ENCODE data around the gene FOXRED2.

FOXRED2 gene

DNA sequence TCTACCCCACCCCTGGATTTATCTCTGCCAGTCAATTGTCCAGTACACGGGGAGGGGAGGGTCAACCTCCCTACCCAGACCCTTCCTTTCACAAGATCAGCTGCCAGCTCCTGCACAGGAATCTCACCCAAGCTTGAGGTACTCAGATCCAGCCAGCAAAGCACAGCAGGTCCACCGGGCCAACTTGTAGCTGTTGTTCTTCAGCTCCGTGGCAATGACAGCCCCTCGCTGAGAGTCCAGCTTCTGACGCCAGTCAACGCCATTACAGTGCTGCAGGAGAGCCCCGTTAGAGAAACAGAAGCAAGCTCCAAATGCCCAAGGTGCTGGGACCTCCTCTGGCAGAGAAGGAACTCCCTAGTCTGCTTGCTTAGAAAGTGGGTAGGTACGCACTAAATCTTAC, 5.5 kb upstream of the FOXRED2 start:
- Mint-ChIP-seq H3K4me3 (no peak overlapping the region), H3K9me3 (no peaks in the 10 kb centered on the region), H3K4me1 (peaks cover 4% of the 10 kb centered on the region), H3K27ac (no peak overlapping the region), H3K36me3 (ENCODE audit: low read depth) (peaks cover 64% of the 10 kb centered on the region), H3K27me3 (ENCODE audit: low read depth) (no peaks in the 10 kb centered on the region)
- TF ChIP-seq, protein P1, sequence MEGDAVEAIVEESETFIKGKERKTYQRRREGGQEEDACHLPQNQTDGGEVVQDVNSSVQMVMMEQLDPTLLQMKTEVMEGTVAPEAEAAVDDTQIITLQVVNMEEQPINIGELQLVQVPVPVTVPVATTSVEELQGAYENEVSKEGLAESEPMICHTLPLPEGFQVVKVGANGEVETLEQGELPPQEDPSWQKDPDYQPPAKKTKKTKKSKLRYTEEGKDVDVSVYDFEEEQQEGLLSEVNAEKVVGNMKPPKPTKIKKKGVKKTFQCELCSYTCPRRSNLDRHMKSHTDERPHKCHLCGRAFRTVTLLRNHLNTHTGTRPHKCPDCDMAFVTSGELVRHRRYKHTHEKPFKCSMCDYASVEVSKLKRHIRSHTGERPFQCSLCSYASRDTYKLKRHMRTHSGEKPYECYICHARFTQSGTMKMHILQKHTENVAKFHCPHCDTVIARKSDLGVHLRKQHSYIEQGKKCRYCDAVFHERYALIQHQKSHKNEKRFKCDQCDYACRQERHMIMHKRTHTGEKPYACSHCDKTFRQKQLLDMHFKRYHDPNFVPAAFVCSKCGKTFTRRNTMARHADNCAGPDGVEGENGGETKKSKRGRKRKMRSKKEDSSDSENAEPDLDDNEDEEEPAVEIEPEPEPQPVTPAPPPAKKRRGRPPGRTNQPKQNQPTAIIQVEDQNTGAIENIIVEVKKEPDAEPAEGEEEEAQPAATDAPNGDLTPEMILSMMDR (IDR thresholded peaks at IDR 0.05; ENCODE audit: unreplicated experiment in 3 of 3), result no peak

DNA sequence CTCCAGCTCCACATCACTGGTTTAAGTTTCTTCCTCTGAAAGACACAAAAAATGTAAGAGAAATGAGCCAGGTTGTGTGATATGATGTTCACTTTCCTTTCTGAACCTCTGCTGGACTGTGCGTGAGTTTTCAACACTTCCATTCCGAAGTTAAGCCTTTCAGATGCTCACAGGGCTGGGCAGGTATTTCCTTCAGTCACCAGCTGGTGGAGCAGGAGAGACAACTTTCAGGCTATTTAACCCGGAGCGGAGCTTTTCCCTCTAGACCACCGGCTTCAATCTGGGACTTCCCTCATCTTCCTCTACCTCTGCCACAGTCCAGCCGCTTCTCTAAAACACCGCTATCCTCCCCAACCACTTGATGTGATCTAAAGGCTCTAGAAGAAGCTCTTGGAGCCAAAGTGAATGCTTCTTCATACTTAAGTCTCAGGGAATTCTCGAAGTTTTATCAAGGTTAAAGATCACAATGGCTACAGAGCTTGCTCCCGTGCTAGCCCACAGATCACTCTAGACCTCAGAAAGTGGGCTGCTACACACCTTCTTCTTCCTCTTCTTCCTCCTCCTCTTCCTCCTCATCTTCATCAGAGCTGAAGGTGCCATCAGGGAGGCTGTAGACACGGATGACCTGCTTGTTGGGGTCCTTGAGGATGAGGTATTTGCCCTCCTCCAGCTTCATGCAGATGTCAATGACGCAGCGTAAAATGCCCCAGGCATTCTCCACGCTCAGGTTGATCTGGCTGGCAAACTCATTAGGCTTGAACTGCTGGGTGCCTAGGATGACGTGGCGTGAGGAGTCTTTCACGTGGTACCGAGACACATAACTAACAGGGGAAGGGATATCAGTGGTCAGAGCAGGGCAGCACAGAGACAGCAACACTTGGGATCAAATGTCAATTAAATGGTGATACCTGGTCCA, 4.4 kb upstream of the FOXRED2 start:
- no peak overlapping the region for H3K27ac Mint-ChIP-seq
- peaks cover 53% of the 10 kb centered on the region for H3K36me3 Mint-ChIP-seq (ENCODE audit: low read depth)
- TF ChIP-seq, protein P1 (IDR thresholded peaks at IDR 0.05; ENCODE audit: unreplicated experiment in 3 of 3), result peak; percentile 61 to 69 (median 69)
- H3K4me1 Mint-ChIP-seq, result peaks cover 6% of the 10 kb centered on the region
- no peaks in the 10 kb centered on the region for H3K27me3 Mint-ChIP-seq (ENCODE audit: low read depth)
- no peak overlapping the region for H3K4me3 Mint-ChIP-seq
- no peaks in the 10 kb centered on the region for H3K9me3 Mint-ChIP-seq

DNA sequence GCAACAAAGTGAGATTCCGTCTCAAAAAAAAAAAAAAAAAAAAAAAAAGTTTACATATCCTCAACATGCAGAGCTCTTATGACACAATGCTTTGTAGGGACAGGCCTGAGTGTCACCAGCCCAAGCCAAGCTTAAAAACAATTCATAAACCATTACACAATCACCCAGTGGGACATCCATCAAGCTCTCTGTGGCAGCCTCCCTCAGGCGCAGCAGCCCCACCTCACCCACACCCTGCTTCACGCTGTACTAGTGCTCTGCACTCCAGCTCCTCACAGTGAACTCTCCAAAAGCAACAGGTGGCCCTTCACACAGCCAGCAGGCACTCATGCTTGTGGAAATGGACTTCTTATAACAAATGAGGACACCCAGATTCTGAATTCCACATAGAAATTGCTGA, 3.5 kb upstream of the FOXRED2 start:
- TF ChIP-seq, protein P1 (IDR thresholded peaks at IDR 0.05; ENCODE audit: unreplicated experiment in 3 of 3), result no peak
- no peaks in the 10 kb centered on the region for H3K27me3 Mint-ChIP-seq (ENCODE audit: low read depth)
- H3K27ac Mint-ChIP-seq, result no peak overlapping the region
- no peaks in the 10 kb centered on the region for H3K9me3 Mint-ChIP-seq
- peaks cover 44% of the 10 kb centered on the region for H3K36me3 Mint-ChIP-seq (ENCODE audit: low read depth)
- no peak overlapping the region for H3K4me3 Mint-ChIP-seq
- H3K4me1 Mint-ChIP-seq, result peaks cover 6% of the 10 kb centered on the region

DNA sequence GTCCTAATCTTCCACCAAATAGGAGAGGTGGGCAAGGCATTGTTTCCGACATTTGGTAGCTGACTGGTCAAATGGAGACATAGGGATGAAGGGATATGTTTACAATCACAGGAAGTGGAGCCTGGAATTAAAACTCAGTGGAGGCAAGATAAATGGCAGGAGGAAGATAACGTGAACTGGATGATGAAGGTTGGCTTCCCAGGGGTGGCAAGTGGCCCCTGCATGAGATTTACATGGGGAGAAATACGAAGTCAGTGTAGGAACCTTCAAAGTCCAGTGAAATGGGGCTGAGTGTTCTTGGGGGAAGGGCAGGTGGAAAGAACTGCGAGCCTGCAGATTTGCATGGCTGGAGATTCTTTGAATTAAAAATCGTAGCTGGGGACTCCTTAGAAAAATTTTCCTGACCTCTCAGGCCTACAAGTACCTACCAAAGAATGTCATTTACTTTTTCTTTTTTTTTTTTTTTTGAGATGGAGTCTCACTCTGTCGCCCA, 724 bp upstream of the FOXRED2 start:
- H3K9me3 Mint-ChIP-seq, result no peaks in the 10 kb centered on the region
- TF ChIP-seq, protein P1 (IDR thresholded peaks at IDR 0.05; ENCODE audit: unreplicated experiment in 3 of 3), result no peak
- H3K4me3 Mint-ChIP-seq, result peak overlapping the region; percentile 26 to 80 (median 73)
- H3K4me1 Mint-ChIP-seq, result peaks cover 17% of the 10 kb centered on the region
- H3K27ac Mint-ChIP-seq, result peak overlapping the region; percentile 48 to 84 (median 67)
- H3K27me3 Mint-ChIP-seq (ENCODE audit: low read depth), result no peaks in the 10 kb centered on the region
- H3K36me3 Mint-ChIP-seq (ENCODE audit: low read depth), result peaks cover 35% of the 10 kb centered on the region

DNA sequence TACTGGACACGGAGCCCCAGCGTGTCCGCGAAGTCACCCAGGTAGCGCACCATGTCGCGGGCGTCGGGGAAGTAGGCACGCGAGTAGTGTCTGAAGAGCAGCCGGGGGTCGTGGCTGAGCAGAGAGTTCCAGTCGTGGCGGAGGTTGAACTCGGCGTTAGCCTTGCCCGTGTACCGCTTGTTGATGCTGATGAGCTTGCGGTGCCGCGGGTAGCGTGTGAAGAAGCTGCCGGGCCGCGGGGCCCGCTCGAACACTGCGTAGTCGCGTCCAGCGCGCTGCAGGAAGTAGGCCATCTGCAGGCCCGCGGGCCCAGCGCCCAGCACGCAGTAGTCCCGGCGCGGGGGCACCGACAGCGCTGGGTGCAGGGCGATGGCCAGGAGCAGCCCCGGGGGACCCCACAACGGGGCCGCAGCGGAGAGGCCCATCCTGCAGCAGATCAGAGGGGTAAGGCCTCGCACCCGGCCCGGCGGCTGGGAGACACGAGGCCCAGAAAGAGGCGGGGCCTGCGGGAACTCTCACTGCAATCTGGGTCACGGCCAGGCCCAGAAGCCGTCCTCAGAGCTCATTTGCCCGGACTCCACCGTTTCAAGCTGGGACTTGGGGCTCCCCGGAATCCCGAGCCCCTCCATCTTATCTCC, 723 bp downstream of the FOXRED2 start:
- no peaks in the 10 kb centered on the region for H3K9me3 Mint-ChIP-seq
- no peak overlapping the region for H3K27ac Mint-ChIP-seq
- H3K4me1 Mint-ChIP-seq, result peaks cover 17% of the 10 kb centered on the region
- peaks cover 22% of the 10 kb centered on the region for H3K36me3 Mint-ChIP-seq (ENCODE audit: low read depth)
- H3K27me3 Mint-ChIP-seq (ENCODE audit: low read depth), result no peaks in the 10 kb centered on the region
- H3K4me3 Mint-ChIP-seq, result peak overlapping the region; percentile 65 to 79 (median 70)
- TF ChIP-seq, protein P1 (IDR thresholded peaks at IDR 0.05; ENCODE audit: unreplicated experiment in 3 of 3), result no peak
